GM15510 (cell line): ENCODE data around the gene NSMF.

Experiments used
- POLR2A ChIP-seq: IDR thresholded peaks from 3 replicates; pipeline ENCODE4 v1.6.1; 2011; ENCODE audit warnings: borderline replicate concordance; ENCODE audit not compliant: insufficient read length; ENCODE audit errors: extremely low read depth

Gene NSMF

DNA sequence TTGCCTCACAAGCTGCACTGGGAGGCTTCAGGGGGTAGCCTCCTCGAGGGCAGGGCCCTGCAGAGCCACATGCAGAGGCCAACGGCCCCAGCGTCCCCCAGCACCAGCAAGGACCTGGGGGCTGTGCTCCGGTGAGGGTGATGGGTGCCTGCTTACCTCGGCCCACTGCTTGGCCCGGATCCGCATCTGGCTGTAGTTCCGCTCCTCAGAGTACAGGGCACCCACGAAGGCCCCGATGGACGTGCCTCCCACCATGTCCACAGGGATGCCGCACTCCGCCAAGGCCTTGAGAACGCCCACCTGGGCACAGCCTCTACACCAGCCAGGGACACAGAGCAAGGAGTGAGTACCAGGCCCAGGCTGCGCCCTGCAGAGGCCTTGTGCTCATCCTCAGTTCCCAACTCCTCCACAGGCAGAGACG lies 8.0 kb upstream of the NSMF start:
- no peak for TF ChIP-seq POLR2A

DNA sequence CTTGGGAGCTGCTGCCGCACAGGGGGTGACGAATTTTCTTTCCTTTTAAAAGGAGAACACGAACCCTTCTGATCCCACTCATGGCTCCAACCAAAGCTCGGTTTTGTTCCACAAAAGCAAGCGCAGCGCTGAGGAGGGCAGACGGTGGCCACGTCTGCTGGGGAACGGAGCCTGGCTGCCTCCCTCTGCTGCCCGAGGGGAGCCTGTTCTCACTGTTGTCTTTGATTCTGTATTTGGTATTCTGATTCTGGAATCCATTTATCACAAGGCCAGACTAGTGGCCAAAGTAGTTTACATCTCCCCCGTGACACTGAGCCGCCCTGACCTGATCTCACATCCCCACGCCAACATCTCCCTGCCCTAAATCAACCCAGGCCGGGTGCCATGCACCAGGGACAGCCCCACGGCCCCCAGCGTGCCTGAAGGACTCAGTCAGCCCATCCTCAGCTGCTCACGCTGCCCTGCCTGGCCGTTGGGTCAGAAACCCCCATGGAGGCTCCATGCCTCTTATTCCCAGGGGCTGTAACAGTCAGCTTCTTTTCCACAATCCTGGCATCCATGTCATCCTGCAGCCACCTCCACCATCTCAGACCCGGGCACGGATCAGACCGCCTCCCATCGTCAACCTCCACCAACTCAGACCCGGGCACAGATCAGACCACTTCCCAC lies 6.7 kb upstream of the NSMF start:
- TF ChIP-seq POLR2A, result no peak

GRCh38 chr9:137465000-137465719 lies 6.0 kb upstream of the NSMF start:
- no peak for TF ChIP-seq POLR2A

GRCh38 chr9:137464291-137464999 lies 5.3 kb upstream of the NSMF start:
- TF ChIP-seq POLR2A, result no peak

DNA sequence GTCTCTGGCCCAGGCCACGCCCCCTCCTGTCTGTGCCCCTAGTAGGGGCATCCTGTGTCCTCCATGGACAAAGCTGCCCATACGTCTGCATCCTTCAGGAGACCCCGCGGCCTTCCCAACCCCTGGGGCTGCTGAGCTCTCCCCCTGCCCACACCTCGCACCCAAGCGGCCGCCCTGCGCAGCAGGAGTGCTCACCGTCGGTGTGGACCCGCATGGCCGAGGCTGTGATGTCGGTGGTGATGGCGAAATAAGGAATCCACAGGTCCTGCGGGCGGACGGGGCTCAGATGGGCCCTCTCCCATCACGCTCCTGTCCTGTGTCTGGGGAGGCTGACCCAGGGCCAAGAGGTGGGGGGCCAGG lies 4.8 kb upstream of the NSMF start:
- TF ChIP-seq POLR2A, result no peak

- no peak for TF ChIP-seq POLR2A
Observed at GRCh38 chr9:137462986-137463930, 4.1 kb upstream of the NSMF start.

GRCh38 chr9:137462396-137462985 lies 3.4 kb upstream of the NSMF start:
- TF ChIP-seq POLR2A, result no peak

- no peak for TF ChIP-seq POLR2A
Observed at GRCh38 chr9:137461663-137462395, 2.7 kb upstream of the NSMF start.

- TF ChIP-seq POLR2A, result no peak
Observed at GRCh38 chr9:137461316-137461662, 2.2 kb upstream of the NSMF start.

DNA sequence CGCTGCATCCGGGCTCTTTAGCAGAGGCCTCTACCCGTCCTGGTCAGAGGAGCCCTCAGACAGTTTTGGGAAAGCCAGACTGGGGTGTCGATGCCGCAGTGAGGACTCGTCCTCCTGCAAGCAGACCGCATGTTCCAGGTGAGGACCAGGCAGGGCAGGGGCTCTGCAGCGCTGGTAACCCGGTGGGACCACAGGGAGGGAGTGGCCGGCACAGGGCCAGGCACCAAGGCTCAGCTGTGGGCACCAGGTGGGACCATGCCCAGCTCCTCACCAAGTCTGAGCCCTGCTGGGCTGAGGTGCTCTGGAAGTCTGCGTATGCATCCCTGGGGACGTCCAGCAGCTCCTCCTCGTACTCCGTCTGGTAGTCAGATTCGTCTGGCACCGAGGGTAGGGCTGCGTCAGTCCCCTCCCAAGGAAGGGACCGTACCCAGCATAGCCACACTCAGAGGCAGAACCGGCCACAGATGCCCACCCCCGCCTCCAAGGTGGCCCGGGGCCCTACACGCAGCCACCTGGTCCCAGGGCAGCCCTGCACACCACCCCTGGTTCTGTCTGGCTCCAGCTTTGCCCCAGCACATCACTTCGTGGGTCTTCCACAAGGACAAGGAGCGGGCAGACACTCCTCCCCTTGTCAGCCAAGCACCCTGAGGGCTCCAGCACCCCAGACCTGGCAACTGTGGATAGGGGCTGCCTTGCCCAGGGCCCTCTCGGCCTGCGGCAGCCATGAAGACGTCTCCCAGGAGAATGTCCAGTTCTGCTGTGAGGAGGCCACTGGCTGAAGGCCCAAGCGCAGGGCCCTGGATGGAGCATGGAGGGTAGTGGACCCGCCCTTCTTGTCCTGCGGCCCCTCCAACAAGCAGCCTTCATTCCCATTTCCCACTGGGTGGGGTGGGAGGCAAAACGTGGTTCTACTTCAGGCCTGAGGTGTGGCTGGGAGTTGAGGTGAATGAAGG lies 1.5 kb upstream of the NSMF start:
- TF ChIP-seq POLR2A, result no peak

DNA sequence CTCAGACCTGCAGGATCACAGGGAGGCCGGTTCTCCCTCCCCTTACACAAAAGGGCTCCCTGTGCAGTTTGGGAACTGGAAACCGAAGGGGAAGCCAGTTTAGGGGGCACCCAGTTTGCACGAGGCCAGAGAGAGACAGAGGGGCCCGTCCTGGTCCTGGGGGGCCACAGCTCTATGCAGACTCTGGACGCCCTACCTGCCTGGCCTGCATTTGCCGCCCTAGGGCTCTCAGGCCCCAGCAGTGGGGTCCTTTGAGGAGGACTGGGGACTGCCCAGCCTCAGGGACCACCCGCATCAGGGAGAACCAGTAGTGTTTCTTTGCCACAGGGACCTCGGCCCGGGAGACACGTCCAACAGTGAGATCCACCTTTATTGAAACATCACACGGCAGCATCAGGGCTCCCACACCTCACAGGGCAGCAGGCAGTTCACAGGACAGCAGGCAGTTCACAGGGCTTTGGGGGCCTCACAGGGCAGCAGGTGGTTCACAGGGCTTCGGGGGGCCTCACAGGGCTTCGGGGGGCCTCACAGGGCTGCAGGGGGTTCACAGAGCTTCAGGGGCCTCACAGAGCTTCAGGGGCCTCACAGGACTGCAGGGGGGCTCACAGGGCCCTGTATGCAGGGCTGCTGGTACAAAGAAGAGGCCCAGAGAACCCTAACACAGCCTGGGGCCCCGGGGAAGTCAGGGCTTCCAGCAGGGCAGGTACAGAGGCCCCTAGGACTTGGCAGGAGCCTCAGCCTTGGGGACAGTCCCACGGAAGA lies 648 bp upstream of the NSMF start:
- no peak for TF ChIP-seq POLR2A
